HG02588 (cell line): Measurements from ENCODE around the gene ASCC2.

ENCODE experiments used
- ATAC-seq: cut with Tn5 transposase; IDR thresholded peaks from one replicate; pipeline ENCODE4 v1.9.1; 2021; ENCODE audit warnings: mild to moderate bottlenecking, moderate library complexity; ENCODE audit not compliant: unreplicated experiment

Gene ASCC2

DNA sequence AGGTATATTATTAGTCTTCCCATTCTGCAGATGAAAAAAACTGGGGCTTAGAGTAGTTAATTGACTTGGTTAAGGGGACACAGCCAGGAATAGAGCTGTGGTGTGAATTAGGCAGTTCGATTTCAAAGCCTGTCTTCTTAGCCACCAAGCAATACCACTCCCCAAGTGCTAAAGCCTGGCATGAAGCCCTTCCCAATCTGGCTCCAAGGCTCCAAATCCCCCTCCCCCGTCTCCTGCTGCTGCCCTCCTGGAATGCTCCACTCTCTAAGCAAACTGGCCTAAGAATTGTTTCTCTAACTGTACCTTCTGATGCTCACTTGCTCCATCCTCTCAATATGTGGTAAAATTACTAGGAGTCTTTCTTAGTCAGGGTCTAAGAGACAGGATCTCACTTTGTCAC is 18.6 kb downstream of the ASCC2 start:
- ATAC-seq, result no peak

- ATAC-seq, result no peak
Observed at GRCh38 chr22:29817724-29818123, 20.4 kb downstream of the ASCC2 start.

DNA sequence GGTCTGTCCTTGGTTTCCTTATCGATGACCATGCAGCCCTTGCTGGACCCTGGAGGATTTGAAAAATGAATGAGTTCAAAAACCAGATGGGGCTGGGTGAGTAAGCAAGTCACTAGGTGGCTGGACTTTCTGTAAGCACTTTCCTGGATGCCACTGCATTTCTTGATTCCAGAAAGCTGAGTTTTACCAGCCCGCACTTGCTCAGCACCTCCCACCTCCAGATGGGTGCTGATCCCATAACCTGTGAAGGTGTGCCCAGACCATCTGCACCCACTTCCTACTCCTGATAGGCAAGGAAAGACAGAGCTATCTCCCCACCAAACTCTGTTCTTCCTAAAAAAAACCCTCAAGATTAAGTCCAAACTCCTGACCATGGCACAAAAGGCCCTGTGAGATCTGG is 21.1 kb downstream of the ASCC2 start:
- no peak for ATAC-seq

DNA sequence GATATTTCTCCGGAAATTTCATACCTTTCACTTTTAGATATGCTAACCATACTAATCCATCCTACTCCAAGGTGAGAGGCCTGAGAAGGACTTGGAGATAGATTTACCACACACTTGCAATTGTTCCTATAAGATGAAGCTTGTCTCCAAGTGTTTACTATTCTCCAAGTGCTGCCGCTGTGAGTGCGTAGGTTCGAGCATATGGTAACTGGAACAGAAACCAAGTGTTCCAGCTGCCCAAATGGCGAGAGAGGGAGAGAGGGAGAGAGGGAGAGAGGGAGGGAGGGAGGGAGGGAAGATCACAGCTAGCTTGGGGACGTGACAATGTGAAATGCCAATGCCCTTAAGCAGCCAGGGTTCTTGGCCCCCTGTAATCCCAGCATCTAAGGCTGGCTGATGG is 21.5 kb downstream of the ASCC2 start:
- ATAC-seq, result no peak

- ATAC-seq, result no peak
Observed at GRCh38 chr22:29816128-29816527, 21.9 kb downstream of the ASCC2 start.

DNA sequence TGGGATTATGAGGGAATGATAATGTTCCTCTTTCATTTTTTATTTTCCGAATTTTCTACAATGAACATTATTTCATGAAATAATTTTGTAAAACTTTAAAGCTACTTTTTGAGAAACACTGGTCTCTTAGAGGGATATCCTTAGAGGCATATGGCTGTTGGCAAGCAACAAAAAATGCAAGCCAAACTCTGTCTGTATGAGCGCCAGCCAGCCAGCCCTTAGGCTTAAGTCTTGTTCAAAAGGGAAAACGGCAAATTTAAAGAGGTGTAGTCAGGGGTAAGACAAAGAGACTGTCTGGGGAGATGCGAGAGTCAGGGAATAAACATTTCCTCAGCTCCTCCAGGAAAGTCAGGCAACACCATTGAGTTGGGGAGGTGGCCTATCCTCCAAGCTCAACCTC is 22.5 kb downstream of the ASCC2 start:
- no peak for ATAC-seq

GRCh38 chr22:29814003-29814402 is 24.1 kb downstream of the ASCC2 start:
- ATAC-seq, result no peak

GRCh38 chr22:29813563-29813962 is 24.5 kb downstream of the ASCC2 start:
- no peak for ATAC-seq

GRCh38 chr22:29813126-29813525 is 24.9 kb downstream of the ASCC2 start:
- ATAC-seq, result no peak

DNA sequence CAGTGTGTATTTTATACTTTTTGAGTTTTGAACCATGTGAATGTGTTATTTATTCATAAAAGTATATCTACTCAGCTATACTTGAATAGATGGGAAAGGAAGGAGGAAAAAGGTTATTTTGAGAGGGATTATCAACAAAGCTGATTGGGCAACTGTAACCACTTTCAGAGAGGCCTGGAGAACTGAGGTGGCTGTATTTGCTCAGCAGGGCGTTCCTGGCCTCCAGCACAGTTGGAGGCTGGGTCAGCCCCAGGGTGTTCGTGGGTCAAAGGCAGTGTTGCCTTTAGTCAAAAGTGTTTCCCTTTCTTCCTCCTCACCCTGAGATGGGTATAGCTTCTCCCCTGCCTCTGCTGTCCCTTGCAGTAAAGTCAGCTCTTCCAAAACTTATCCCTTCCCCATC is 26.7 kb downstream of the ASCC2 start:
- no peak for ATAC-seq

GRCh38 chr22:29810216-29810615 is 27.9 kb downstream of the ASCC2 start:
- no peak for ATAC-seq

- ATAC-seq, result no peak
Observed at GRCh38 chr22:29806196-29806595, 31.9 kb downstream of the ASCC2 start.

GRCh38 chr22:29804985-29805384 is 33.1 kb downstream of the ASCC2 start:
- no peak for ATAC-seq

- no peak for ATAC-seq
Observed at GRCh38 chr22:29803190-29803589, 34.9 kb downstream of the ASCC2 start.

GRCh38 chr22:29801796-29802195 is 36.3 kb downstream of the ASCC2 start:
- ATAC-seq, result no peak

- ATAC-seq, result no peak
Observed at GRCh38 chr22:29801153-29801552, 36.9 kb downstream of the ASCC2 start.

DNA sequence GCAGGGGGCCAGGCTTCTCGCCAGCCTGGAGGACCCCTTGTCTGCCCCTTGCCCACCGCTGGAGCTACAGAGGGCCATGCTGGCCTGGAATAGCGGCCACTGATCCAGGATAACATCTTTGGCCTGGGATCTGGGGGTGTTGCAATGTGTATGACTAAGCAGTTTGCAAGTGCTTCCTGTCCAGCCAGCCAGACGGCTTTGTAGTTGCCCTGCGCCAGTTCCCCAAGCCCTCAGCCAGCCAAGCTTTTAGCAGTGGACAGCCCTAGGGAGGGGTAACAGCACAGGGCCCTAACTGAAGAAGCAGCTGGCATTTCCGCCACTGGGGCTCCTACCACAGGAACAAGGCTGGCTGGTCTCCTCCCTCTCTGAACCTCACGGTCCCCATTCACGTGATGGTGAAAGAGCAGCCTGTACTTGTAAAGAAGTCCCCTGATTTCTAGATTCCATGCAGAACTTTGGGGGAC is 38.8 kb downstream of the ASCC2 start:
- no peak for ATAC-seq

- ATAC-seq, result no peak
Observed at GRCh38 chr22:29798801-29799200, 39.3 kb downstream of the ASCC2 start.

GRCh38 chr22:29798318-29798717 is 39.8 kb downstream of the ASCC2 start:
- ATAC-seq, result no peak

- no peak for ATAC-seq
Observed at GRCh38 chr22:29797351-29797750, 40.7 kb downstream of the ASCC2 start.

- no peak for ATAC-seq
Observed at GRCh38 chr22:29795663-29796062, 42.4 kb downstream of the ASCC2 start.

DNA sequence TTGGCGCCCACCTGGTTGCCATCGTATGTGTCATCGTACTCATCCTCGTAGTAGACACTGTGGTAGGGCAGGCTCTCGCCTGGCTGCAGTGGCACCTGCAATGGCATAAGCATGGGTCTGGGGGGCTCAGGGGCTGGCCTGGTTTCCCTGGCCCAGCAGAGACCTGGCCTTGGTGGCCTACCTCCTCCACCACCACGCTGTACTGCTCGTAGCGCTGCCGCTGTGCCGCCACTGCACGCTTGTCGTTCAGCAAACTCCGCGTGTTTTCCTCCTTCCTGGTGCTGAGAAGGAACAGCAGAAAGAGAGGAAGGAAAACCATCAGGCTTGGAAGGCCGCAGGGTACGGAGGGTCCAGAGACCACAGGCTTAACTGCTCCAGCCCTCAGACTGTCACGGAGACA is 44.7 kb downstream of the ASCC2 start:
- no peak for ATAC-seq

GRCh38 chr22:29790061-29790460 is 48.0 kb downstream of the ASCC2 start:
- no peak for ATAC-seq
